Suppressor macrophage (primary cell): Measurements from ENCODE around the gene MYO9B.
A peak's percentile ranks its signal among the peaks of the same experiment; 100 is the strongest.
"Not testable (repeated sequence)": the region's sequence is repeated elsewhere in the genome, so short reads cannot be mapped to it uniquely, and the experiment has no call there.

Source experiments
- DNase-seq, 4 experiments: peaks; one replicate each; pipeline ENCODE4 v3.0.0-alpha.2; 2020 to 2022

The MYO9B gene

DNA sequence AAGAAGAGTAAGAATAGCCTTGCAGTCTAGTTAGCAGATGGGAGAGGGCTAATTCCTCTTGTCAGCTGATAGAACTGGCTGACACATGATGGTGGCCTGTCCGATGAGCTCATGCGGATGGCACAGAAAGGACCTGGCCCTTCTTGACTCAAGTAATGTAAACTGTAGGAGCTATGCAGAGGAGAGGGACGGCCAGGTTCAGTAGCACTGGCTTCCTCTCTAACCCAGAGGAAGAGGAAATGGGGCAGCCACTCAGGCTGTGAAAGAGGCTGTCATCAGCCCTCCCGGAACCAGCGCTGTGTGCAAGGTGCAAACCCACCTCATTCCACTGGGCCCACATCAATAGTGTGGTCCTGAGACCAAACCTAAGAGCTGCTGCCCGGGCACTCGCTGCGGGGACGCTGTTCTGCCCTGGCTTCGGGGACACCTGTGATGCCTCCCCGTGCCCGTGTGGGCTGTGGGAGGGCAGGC is 108.8 kb downstream of the MYO9B start:
- DNase-seq: peak; percentile 71 to 83 (median 78)

DNA sequence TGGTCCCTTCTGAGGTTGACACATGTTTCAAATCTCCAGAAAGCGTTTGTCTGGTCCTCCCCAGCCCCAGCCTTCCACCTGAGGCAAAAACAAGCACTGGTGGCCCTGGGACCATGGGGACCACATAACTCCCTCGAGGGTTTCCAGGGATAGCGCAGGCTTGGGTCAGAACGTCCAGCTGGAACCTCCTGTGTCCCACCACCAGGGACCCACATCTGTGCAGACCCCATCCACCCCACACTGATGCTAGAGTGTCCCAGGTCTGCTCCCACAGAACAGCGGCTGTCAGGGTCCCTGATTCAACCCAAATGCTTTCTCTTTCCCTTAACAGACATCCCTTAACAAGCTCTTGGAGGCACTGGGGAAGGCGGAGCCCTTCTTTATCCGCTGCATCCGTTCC is 110.0 kb downstream of the MYO9B start:
- DNase-seq: no peak

GRCh38 chr19:17191736-17192135 is 116.2 kb downstream of the MYO9B start:
- not testable (repeated sequence) for DNase-seq

- DNase-seq: no peak
Observed at GRCh38 chr19:17192751-17193150, 117.2 kb downstream of the MYO9B start.

- DNase-seq: no peak
Observed at GRCh38 chr19:17194608-17195007, 119.0 kb downstream of the MYO9B start.

DNA sequence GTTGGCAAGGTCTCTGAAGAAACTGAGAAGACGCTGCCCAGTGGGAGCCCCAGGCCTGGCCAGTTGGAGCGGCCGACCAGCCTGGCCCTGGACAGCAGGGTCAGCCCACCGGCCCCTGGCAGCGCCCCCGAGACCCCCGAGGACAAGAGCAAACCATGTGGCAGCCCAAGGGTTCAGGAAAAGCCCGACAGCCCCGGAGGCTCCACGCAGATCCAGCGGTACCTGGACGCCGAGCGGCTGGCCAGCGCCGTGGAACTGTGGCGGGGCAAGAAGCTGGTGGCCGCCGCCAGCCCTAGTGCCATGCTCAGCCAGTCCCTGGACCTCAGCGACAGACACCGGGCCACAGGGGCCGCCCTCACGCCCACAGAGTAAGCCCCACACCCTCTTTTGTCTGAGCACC is 119.5 kb downstream of the MYO9B start:
- no peak for DNase-seq

- DNase-seq: no peak
Observed at GRCh38 chr19:17196610-17197009, 121.0 kb downstream of the MYO9B start.

DNA sequence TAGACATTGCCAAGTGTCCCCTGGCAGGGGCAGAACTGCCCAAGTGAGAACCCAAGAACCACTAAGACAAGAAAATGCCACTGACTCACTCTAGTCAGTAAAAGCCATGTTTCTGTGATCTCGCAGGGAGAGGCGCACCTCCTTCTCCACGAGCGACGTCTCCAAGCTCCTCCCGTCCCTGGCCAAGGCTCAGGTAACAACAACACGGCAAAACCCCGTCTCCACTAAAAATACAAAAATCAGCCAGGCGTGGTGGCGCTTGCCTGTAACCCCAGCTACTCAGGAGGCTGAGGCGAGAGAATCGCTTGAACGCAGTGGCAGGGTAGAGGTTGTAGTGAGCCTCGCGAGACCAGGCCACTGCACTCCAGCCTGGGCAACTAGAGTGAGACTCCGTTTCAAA is 122.1 kb downstream of the MYO9B start:
- DNase-seq: no peak

GRCh38 chr19:17200408-17201079 is 125.0 kb downstream of the MYO9B start:
- no peak for DNase-seq

DNA sequence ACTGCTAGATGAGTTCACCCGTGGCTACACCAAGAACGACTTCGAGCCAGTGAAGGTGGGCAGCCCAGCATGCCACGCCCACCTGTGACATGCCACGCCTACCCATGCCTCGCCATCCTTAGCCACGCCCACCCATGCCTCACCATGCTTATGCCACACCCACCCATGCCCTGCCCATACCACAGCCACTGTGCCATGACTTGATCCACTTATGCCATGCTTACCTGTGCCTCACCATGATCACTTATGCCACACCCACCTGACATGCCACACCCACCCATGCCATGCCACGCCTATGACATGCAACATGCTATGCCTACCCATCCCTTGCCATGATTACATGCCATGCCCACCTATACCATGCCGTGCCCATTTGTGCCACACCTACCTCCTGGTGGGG is 126.7 kb downstream of the MYO9B start:
- peak in 3 of 4 experiments; percentile 28 to 57 (median 36) for DNase-seq

DNA sequence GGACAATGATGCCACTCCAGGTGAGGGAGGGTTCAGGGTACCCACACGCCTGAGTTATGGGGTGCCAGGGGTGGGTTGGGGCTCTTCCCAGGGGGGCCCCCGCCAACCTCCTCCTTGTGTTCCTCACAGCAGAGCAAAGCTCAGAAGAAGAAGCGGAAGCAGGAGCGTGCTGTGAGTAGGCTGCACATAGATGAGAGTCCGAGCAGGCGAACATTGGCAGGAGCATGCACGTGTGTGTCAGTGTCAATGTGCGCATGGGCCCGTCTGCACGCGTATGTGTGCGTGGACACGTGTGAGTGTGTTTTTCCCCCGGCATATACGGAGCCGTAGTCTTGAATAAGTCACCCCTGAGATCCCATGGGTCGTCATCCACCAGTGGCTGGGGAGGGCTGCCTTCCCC is 127.1 kb downstream of the MYO9B start:
- DNase-seq: no peak

DNA sequence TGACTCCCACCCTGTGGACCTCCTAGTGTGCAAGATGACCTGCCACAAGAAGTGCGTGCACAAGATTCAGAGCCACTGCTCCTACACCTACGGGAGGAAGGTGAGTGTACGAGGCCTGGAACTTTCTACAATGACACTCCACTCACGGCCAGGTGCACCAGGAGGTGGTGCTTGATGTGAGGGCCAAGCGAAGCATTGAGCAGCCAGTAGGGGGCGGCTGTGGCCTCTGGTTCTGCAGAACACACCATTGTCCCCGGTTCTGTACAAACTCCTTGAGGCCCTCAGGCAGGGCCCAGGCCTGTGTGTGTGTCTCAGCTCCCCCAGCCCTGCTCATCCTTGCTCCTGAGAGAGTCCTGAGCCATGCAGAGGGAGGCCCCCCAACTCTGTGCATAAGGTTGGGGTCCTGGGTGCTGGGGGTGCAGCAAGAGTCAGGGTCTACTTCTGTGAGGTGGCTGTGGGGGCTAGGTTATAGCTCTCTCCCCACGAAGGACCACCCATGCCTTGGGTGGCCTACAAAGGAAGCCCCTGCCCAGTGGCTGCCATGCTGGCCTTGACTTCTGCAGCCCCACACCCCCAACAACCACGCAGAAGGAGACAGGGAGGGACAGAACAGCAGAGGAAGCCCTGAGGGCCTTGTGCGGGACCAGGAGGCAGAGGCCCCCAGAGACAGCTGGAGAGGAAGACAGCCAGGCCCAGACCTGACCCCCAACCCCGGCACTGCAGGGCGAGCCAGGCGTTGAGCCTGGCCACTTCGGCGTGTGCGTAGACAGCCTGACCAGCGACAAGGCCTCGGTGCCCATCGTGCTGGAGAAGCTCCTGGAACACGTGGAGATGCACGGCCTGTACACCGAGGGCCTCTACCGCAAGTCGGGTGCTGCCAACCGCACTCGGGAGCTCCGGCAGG is 129.9 kb downstream of the MYO9B start:
- peak; percentile 32 to 62 (median 42) for DNase-seq

DNA sequence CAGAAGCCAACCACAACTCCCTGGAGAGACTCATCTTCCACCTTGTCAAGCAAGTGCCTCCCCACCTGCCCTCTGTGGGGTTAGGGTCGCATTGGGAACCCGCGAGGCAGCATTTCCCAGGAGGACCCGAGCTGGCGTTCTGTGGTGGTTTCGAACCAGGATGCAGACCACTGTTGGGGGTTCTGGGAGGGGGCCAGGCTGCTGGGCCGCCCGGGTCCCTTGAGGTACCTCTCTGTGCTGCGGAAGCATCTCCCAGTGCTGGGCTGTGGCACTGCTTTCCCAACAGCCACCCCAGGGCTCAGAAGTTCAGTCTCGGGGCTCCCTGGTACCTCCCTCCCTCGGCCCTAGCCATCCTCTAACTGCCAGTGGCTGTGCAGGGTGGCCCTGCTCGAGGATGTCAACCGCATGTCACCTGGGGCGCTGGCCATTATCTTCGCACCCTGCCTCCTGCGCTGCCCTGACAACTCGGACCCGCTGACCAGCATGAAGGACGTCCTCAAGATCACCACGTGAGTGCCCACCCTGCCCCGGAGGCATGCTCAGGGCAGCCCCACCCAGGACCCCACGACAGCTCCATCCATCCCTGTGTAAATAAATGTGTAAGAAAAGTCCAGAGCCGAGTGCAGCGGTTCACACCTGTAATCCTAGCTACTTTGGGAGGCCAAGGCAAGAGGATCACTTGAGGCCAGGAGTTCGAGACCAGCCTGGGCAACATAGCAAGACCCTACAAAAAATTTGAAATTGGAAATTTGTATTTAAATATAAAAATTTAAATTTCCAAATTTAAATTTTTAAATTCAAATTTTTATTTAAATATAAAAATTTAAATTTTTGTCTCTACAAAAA is 131.4 kb downstream of the MYO9B start:
- no peak for DNase-seq

DNA sequence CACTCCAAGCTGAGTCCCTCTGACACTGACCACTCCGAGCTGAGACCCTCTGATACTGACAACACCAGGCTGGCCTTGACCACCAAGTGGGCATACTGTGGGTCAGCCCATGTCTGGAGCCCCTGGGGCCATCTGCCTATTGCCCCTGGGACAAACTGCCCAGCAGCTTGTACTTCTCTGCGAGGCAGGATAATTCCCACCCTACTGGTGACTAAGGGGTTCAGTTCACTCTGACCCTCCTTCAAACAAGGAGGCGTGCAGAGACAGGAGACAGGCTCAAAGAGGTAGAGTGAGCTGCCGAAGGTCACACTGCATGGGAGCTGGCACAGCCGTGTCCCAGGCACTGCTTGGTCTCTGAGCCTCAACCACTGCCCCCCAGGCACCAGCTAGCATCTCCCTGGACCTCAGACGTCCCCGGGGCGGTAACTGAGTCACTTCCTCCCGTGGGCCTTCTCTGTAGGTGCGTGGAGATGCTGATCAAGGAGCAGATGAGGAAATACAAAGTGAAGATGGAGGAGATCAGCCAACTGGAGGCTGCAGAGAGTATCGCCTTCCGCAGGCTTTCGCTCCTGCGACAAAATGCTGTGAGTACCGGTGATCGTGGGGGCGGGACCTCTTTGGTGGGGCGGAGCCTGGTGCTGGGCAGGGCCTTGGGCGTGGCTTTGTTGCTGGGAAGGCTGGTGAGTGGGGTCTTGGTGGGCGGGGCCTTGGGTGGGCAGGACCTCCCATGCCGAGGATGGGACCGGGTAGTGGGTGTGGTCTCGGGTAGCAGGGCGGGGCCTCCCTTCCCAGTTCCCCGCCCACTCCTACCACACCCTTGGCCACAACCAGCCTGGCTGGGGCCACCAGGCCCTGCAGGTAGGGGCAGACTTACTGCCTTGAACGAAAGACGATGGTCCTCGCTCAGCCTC is 133.8 kb downstream of the MYO9B start:
- DNase-seq: peak; percentile 31 to 61 (median 45)

DNA sequence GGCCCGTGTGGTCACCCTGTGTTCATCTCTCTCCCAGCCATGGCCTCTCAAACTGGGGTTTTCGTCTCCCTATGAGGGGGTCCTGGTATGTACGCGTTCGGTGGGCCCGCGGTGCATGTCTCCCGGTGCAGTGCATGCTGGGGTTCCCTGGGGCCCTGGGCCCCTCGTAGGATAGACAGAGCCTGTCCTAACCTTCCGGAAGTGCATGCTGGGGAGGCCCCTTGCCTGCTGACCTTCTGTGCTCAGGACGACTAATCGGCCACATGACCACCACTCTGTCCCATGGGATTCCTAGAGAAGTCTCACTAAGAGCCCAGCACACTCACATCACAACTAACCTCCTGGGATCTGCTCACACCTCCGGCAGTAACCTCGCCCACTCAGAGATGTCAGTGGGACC is 134.7 kb downstream of the MYO9B start:
- DNase-seq: no peak

GRCh38 chr19:17211547-17212446 is 136.2 kb downstream of the MYO9B start:
- no peak for DNase-seq

DNA sequence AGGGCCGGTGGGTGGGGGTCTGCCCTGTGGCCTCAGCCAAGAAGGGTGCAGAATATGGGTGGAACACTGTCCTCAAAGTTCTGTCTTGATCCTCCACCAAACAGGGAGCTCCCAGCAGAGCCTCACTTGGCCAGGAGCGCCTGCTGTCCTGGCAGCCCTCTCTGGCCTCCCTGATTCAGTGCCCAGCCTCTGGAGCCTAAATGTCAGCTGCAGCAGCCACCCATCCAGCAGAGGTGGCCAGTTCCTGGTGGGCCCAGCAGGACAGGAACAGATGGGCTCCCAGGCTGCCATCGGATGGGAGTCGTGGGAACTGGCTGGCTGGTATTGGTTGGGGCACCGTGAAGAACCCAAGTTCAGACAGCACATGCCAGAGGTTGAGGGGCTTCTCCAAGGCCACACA is 137.8 kb downstream of the MYO9B start:
- DNase-seq: no peak

DNA sequence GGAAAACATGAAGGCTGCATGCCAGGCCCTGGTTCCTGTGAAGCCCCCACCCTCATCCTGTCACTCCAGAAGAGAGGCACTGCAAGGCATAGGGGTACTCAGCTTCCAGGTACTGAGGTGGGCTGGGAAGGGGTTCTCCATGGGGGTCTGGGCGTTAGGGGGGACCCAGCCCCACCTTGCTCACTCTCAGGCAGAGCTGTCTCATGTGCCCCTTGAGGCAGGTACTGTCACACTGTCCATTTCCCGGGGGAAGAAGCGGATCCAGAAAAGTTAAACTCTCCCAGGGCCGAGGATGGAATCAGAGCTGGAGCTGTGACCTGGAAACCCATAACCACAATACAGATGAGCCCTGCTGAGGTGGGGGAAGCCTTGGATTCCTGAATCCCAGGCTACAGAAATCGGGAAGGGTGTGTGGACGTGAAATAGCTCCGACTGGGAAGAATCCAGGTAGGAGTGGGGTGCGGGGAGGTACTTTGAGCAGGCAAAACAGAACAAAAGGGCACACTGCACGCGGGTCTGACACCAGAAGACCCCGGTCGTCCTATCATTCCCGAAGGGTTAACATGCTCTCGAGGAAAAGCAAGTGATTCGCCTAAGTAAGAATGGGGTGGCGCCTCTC is 139.0 kb downstream of the MYO9B start:
- DNase-seq: no peak

DNA sequence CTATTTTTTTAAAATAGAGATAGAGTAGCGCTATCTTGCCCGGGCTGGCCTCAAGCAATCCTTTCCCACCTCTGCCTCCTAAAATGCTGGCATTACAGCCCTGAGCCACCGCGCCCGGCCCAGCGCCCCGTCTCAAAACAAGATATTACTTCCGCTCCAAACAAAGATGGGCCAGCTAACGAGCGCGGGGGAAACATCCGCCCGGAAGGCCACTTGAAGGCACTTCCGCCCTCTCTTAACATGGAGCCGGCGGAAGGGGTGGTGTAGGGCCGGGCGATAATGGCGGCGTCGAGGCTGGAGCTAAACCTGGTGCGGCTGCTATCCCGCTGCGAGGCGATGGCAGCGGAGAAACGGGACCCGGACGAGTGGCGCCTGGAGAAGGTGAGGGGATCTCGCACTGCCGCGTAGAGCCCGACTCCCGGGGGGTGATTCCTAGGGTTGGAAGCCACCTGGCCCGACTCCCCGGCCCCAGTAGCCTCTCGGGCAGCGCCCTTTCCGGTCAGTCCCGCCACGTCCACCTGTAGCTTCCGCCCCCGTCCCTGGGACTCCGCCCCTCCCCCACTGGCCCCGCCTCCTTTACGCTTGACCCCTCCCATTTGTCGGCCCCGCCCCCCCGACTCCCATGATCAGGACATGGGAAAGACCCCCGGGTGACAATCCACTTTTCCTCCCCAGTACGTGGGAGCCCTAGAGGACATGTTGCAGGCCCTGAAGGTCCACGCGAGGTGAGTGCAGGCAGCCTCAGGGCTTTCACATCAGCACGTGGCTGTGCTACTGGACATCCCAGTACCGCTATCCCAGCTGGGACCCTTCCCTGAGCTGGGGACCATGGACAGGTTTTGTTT is 139.8 kb downstream of the MYO9B start, which contains the start of gene USE1:
USE1 (plus strand) TSS at position 231 of the 845 bp plus-strand sequence; CDS start at position 280, 49 bp downstream.
- DNase-seq: peak; percentile 90 to 96 (median 94)
